Skeletal muscle tissue (tissue), 5 donors: ENCODE data around the gene CYP3A4. TPM values are rescaled to one million over a fixed set of nuclear protein-coding genes. Genes with fewer than 3 reads are reported as not detected.

Experiments used
- H3K27ac ChIP-seq: one replicate; pipeline ENCODE4 v1.7.0; 2013; ENCODE audit warnings: mild to moderate bottlenecking, low read depth, low read length, inconsistent platforms
- H3K27me3 ChIP-seq, 3 donors: one replicate each; pipeline ENCODE4 v1.7.0; 2013; ENCODE audit warnings: low read length in 3 of 3; ENCODE audit not compliant: control insufficient read depth in 3 of 3, insufficient read depth in 3 of 3
- H3K36me3 ChIP-seq, 3 donors: one replicate each; pipeline ENCODE4 v1.7.0; 2013; ENCODE audit warnings: low read length in 3 of 3; ENCODE audit not compliant: control insufficient read depth in 3 of 3, insufficient read depth in 3 of 3
- H3K4me1 ChIP-seq, 3 donors: one replicate each; pipeline ENCODE4 v1.7.0; 2013; ENCODE audit warnings: low read length in 3 of 3, mild to moderate bottlenecking in 3 of 3; ENCODE audit not compliant: control insufficient read depth in 3 of 3, insufficient read depth in 3 of 3
- H3K4me3 ChIP-seq, 3 donors: one replicate each; pipeline ENCODE4 v1.7.0; 2013; ENCODE audit warnings: low read length in 3 of 3
- H3K9ac ChIP-seq, 3 donors: one replicate each; pipeline ENCODE4 v1.7.0; 2013; ENCODE audit warnings: low read length in 3 of 3, mild to moderate bottlenecking in 3 of 3, moderate library complexity in 2 of 3, low read depth in 1 of 3
- H3K9me3 ChIP-seq, 3 donors: one replicate each; pipeline ENCODE4 v1.7.0; 2013; ENCODE audit warnings: low read length in 3 of 3; ENCODE audit not compliant: control insufficient read depth in 3 of 3
- small RNA-seq: library from RNA; depleted of rRNA; stranded (forward); fragments of <200 nt; gene quantifications from one replicate; pipeline ENCODE3, GENCODE V24; 2014
- total RNA-seq: library from RNA; depleted of rRNA; stranded (reverse); fragments of >200 nt; gene quantifications from one replicate; pipeline ENCODE4 v1.2.3, GENCODE V29; 2014
- donor health status: Osteomylitis.

CYP3A4 gene
- total RNA-seq, 1 donor from 2014 or later = not detected

GRCh38 chr7:99709838-99710578, 74.0 kb downstream of the CYP3A4 start:
- Histone ChIP-seq H3K4me3 (no peak overlapping the region), H3K27ac (no peak overlapping the region), H3K4me1 (no peaks in the 10 kb centered on the region), H3K9me3 (peaks cover 0 to 5% (median 0%) of the 10 kb centered on the region in 3 donors), H3K9ac (no peak overlapping the region), H3K36me3 (peaks cover 0 to 11% (median 4%) of the 10 kb centered on the region in 3 donors), H3K27me3 (no peaks in the 10 kb centered on the region)

DNA sequence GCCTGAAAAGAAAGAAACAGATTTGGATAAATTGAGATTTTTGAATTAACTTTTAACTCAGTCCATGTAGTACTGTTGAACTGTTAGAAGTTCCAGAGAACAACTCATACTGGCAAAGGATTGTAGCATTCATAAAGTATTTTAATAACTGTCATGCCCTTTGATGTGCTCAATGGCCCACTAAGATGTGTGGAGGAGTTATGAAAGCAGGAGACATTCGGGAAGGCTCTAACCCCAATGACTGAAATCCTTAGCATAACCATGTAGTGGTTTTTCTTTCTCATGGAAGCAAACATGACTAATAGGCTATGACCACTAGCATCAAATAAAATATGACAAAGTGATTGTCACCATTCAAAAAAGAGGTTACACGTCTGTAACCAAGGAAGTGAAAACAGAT, 74.7 kb downstream of the CYP3A4 start:
- Histone ChIP-seq H3K27ac (no peak overlapping the region), H3K4me1 (no peaks in the 10 kb centered on the region), H3K27me3 (no peaks in the 10 kb centered on the region), H3K36me3 (peaks cover 0 to 11% (median 4%) of the 10 kb centered on the region in 3 donors), H3K4me3 (no peak overlapping the region), H3K9me3 (peaks cover 0 to 5% (median 0%) of the 10 kb centered on the region in 3 donors), H3K9ac (no peak overlapping the region)

GRCh38 chr7:99707096-99707495, 76.9 kb downstream of the CYP3A4 start:
- Histone ChIP-seq H3K4me3 (no peak overlapping the region), H3K27ac (no peak overlapping the region), H3K9ac (no peak overlapping the region), H3K4me1 (no peaks in the 10 kb centered on the region), H3K27me3 (no peaks in the 10 kb centered on the region), H3K36me3 (peaks cover 0 to 11% (median 4%) of the 10 kb centered on the region in 3 donors), H3K9me3 (peaks cover 0 to 5% (median 0%) of the 10 kb centered on the region in 3 donors)

Small RNA genes within 50 kb of the gene (small RNA-seq; reads per million reads assigned to genes)
- not detected for gene CYP3A137P

Other genes with a start within 250 kb of the CYP3A4 start
- gene FAM200A, start 232.1 kb downstream of the CYP3A4 start, total RNA-seq = 6.8 TPM
- 31.3 TPM for gene ZNF655, start 225.5 kb downstream of the CYP3A4 start, total RNA-seq
- 0.52 TPM for gene TMEM225B, start 185.9 kb downstream of the CYP3A4 start, total RNA-seq
- 11.0 TPM for gene ZSCAN25, start 167.2 kb downstream of the CYP3A4 start, total RNA-seq
- 1.0 TPM for gene CYP3A5, start 104.2 kb downstream of the CYP3A4 start, total RNA-seq
- 0.52 TPM for gene CYP3A7, start 49.0 kb downstream of the CYP3A4 start, total RNA-seq
- not detected for gene CYP3A43, start 43.8 kb upstream of the CYP3A4 start, total RNA-seq
- not detected for gene OR2AE1, start 92.8 kb upstream of the CYP3A4 start, total RNA-seq
- gene TRIM4, start 135.3 kb upstream of the CYP3A4 start, total RNA-seq = 15.1 TPM
- 1.0 TPM for gene GJC3, start 145.4 kb upstream of the CYP3A4 start, total RNA-seq
- gene AZGP1, start 191.8 kb upstream of the CYP3A4 start, total RNA-seq = 9.4 TPM
- gene ZKSCAN1, start 231.4 kb upstream of the CYP3A4 start, total RNA-seq = 32.9 TPM